Heart left ventricle (tissue), 16 donors: ENCODE measurements around the gene MAML1. TPM values are rescaled to one million over a fixed set of nuclear protein-coding genes. Genes with fewer than 3 reads are reported as not detected.

ENCODE experiments used
- ATAC-seq, 4 donors: fragments of 200-7000 bp; cut with Tn5 transposase; one replicate each; pipeline ENCODE4 v1.9.1; 2020 to 2022; ENCODE audit warnings: moderate library complexity in 4 of 4, mild to moderate bottlenecking in 3 of 4, moderate number of reproducible peaks in 1 of 4
- DNase-seq, 5 donors: peaks; one replicate each; pipeline ENCODE4 v3.0.0-alpha.2; 2020
- H3K27ac ChIP-seq, 12 donors: fragments of 200-600 bp; sonication (generic) in 4 of 12; one replicate each; pipeline versions ENCODE4 v1.5.0 to v1.8.0; 2016 to 2022; ENCODE audit warnings: mild to moderate bottlenecking in 2 of 12
- H3K27me3 ChIP-seq, 9 donors: fragments of 200-600 bp; sonication (generic) in 2 of 9; one replicate each; pipeline versions ENCODE4 v1.5.1 to v1.8.0; 2016 to 2022; ENCODE audit warnings: mild to moderate bottlenecking in 3 of 9
- H3K36me3 ChIP-seq, 9 donors: fragments of 200-600 bp; sonication (generic) in 2 of 9; one replicate each; pipeline versions ENCODE4 v1.5.0 to v1.8.0; 2018 to 2022; ENCODE audit warnings: mild to moderate bottlenecking in 2 of 9
- H3K4me1 ChIP-seq, 12 donors: fragments of 200-600 bp; sonication (generic) in 4 of 12; one replicate each; pipeline versions ENCODE4 v1.5.0 to v1.8.0; 2016 to 2022; ENCODE audit warnings: mild to moderate bottlenecking in 3 of 12
- H3K4me3 ChIP-seq, 12 donors: fragments of 200-600 bp; sonication (generic) in 4 of 12; one replicate each; pipeline versions ENCODE4 v1.5.0 to v1.8.0; 2017 to 2022; ENCODE audit warnings: mild to moderate bottlenecking in 9 of 12, moderate library complexity in 4 of 12
- H3K9me3 ChIP-seq, 12 donors: fragments of 200-600 bp; sonication (generic) in 4 of 12; one replicate each; pipeline versions ENCODE4 v1.5.0 to v1.8.0; 2016 to 2022; ENCODE audit warnings: mild to moderate bottlenecking in 1 of 12
- CTCF ChIP-seq, 12 donors: fragments of 200-600 bp; sonication (generic) in 4 of 12; IDR thresholded peaks; one replicate each; pipeline versions ENCODE4 v1.5.0 to v1.8.0; 2018 to 2022; ENCODE audit warnings: antibody characterized with exemption in 12 of 12, mild to moderate bottlenecking in 5 of 12
- POLR2A ChIP-seq, 2 donors: fragments of 450-650 bp; IDR thresholded peaks; one replicate each; pipeline ENCODE4 v1.6.1; 2017; ENCODE audit warnings: antibody characterized with exemption in 2 of 2, mild to moderate bottlenecking in 2 of 2, moderate library complexity in 2 of 2
- WGBS, 4 donors: extraction: QIAGEN DNeasy Blood & Tissue Kit in 2 of 4; methylation state at CpG; one replicate each; pipeline versions ENCODE4 v1.1.5 to v1.1.7; 2013 to 2018; 5-methylcytosine and 5-hydroxymethylcytosine counted together
- intact Hi-C, 10 donors: fragments of 100-400 bp; cut with DNase I; formaldehyde crosslinking; loops; one replicate each; pipeline versions ENCODE4 v1.11.1 to v1.14.2; 2022
- polyA plus RNA-seq, 2 donors: library from polyadenylated mRNA; stranded (reverse); fragments of 200-250 nt; gene quantifications; one replicate each; pipeline ENCODE4 v1.2.3, GENCODE V29; 2013
- total RNA-seq, 9 donors: library from RNA; depleted of rRNA in 2 of 9; stranded (reverse); fragments of >200 nt in 2 of 9; fragmentation: NEBNext Ultra II Directional in 3 of 9; extraction: Animal tissue kit (Norgen Biotek cat#: 25700) in 3 of 9; gene quantifications; one replicate each; pipeline versions ENCODE4 v1.1.0 to v1.2.4, GENCODE V29; 2016 to 2023
- donor health status: ischemic (EF 13 %, LVEDD 7.1; RV severe dilation, severe dysfunction).
- donor health status: healthy with polysubstance abuse.
- donor health status: DM: no; HTN: yes; CAD: no.
- donor health status: DM: no; HTN: no; CAD: no.
- donor health status: ischemic (EF 25% LVEDD 6.9; RV normal size, moderate dysfunction).
- donor health status: ischemic (EF 25% LVEDD 5.7; RV mildly dilated, moderate dysfunction).
- donor health status: healthy.
- donor health status: DM: yes; HTN: yes; CAD: no.
- donor health status: ischemic (EF 35%, LVEDD 5.7; RV mildly dilated, moderate dysfunction).
- donor health status: nonischemic (EF 11% LVEDD 7.7; RV severe dilation, severe dysfunction).
- donor health status: DM: yes; HTN: yes; CAD: no.
- donor health status: PGD.
- donor health status: ischemic (EF 29% LVEDD 5.4; RV normal size, mild dysfunction).
- donor health status: nonischemic (EF 23%, LVEDD 6.1; RV moderate dilation, normal function).

The MAML1 gene
- total and polyA plus RNA-seq, 11 donors = 6.9 to 18.0 (median 11.8) TPM

- Histone ChIP-seq H3K27ac (peak overlapping the region in 3 of 12 donors; percentile 16 to 51 (median 35)), H3K4me3 (no peak overlapping the region), H3K27me3 (no peaks in the 10 kb centered on the region), H3K9me3 (no peaks in the 10 kb centered on the region), H3K4me1 (peaks cover 0 to 97% (median 67%) of the 10 kb centered on the region in 12 donors), H3K36me3 (peaks cover 0 to 21% (median 19%) of the 10 kb centered on the region in 9 donors)
- TF ChIP-seq POLR2A (IDR thresholded peaks at IDR 0.05) (no peak), CTCF (IDR thresholded peaks at IDR 0.05) (no peak)
- intact Hi-C loops = loop anchor here in 8 of 10 donors (2.0 to 10.0 kb wide), 7 partner anchors 33 to 145 kb away; partner anchors contain the start of genes TBC1D9B (in 4 of the 8) and MRNIP (in 1 of the 8)
- 30 to 47% (median 35%) methylated on average over 8 to 10 of the region's 10 CpGs for WGBS, 4 donors
- no peak for DNase-seq
- peak in 2 of 4 donors; percentile 12 to 18 for ATAC-seq
Observed at GRCh38 chr5:179762079-179762780, 29.6 kb downstream of the MAML1 start.

- peaks cover 0 to 27% (median 24%) of the 10 kb centered on the region in 9 donors for H3K36me3 ChIP-seq
- TF ChIP-seq CTCF (IDR thresholded peaks at IDR 0.05) = no peak
- no peak for TF ChIP-seq POLR2A (IDR thresholded peaks at IDR 0.05)
- intact Hi-C loops = loop anchor here in 8 of 10 donors (1.0 to 10.0 kb wide), 8 partner anchors 32 to 145 kb away; partner anchors contain the start of genes TBC1D9B (in 4 of the 8) and MRNIP (in 1 of the 8)
- no peaks in the 10 kb centered on the region for H3K9me3 ChIP-seq
- no peaks in the 10 kb centered on the region for H3K27me3 ChIP-seq
- peak overlapping the region in 3 of 12 donors; percentile 16 to 51 (median 35) for H3K27ac ChIP-seq
- ATAC-seq = no peak
- WGBS, 4 donors = 23 to 47% (median 32%) methylated on average over 3 of the region's 3 CpGs
- DNase-seq = no peak
- peaks cover 0 to 97% (median 67%) of the 10 kb centered on the region in 12 donors for H3K4me1 ChIP-seq
- no peak overlapping the region for H3K4me3 ChIP-seq
Observed at GRCh38 chr5:179762781-179763176, 30.2 kb downstream of the MAML1 start.

- peak in 3 of 5 donors; percentile 67 to 73 (median 69) for DNase-seq
- Histone ChIP-seq H3K9me3 (no peaks in the 10 kb centered on the region), H3K4me1 (peaks cover 0 to 96% (median 68%) of the 10 kb centered on the region in 12 donors), H3K36me3 (peaks cover 0 to 33% (median 25%) of the 10 kb centered on the region in 9 donors), H3K4me3 (no peak overlapping the region), H3K27ac (peak overlapping the region in 3 of 12 donors; percentile 35 to 51 (median 35)), H3K27me3 (no peaks in the 10 kb centered on the region)
- WGBS, 4 donors = 20 to 31% (median 27%) methylated on average over 10 of the region's 10 CpGs
- TF ChIP-seq CTCF (IDR thresholded peaks at IDR 0.05) (peak; percentile 79 to 96 (median 89)), POLR2A (IDR thresholded peaks at IDR 0.05) (no peak)
- intact Hi-C loops = loop anchor here in 8 of 10 donors (1.0 to 10.0 kb wide), 8 partner anchors 31 to 144 kb away; partner anchors contain the start of genes TBC1D9B (in 4 of the 8) and MRNIP (in 1 of the 8)
- ATAC-seq = peak in 3 of 4 donors; percentile 47 to 79 (median 66)
Observed at GRCh38 chr5:179763215-179763945, 30.8 kb downstream of the MAML1 start.
